Stomach (tissue), 4 donors: ENCODE data around the gene IFNGR1.

Experiments used
- POLR2A ChIP-seq, 4 donors: fragments of 450-650 bp; IDR thresholded peaks; one replicate each; pipeline ENCODE4 v1.6.1; 2016; ENCODE audit warnings: antibody characterized with exemption in 4 of 4, control low read depth in 2 of 4, mild to moderate bottlenecking in 1 of 4, moderate library complexity in 1 of 4
- TF ChIP-seq, protein P1 (sequence below), 7 experiments: fragments of 450-650 bp in 4 of 7; fragments of 200-600 bp in 3 of 7; sonication (generic) in 3 of 7; IDR thresholded peaks; one replicate each; pipeline ENCODE4 v1.5.1; 2016 to 2019; ENCODE audit warnings: antibody characterized with exemption in 7 of 7, control low read depth in 2 of 7, mild to moderate bottlenecking in 1 of 7

GRCh38 chr6:137213813-137214212 is 5.4 kb downstream of the IFNGR1 start:
- TF ChIP-seq, protein P1, sequence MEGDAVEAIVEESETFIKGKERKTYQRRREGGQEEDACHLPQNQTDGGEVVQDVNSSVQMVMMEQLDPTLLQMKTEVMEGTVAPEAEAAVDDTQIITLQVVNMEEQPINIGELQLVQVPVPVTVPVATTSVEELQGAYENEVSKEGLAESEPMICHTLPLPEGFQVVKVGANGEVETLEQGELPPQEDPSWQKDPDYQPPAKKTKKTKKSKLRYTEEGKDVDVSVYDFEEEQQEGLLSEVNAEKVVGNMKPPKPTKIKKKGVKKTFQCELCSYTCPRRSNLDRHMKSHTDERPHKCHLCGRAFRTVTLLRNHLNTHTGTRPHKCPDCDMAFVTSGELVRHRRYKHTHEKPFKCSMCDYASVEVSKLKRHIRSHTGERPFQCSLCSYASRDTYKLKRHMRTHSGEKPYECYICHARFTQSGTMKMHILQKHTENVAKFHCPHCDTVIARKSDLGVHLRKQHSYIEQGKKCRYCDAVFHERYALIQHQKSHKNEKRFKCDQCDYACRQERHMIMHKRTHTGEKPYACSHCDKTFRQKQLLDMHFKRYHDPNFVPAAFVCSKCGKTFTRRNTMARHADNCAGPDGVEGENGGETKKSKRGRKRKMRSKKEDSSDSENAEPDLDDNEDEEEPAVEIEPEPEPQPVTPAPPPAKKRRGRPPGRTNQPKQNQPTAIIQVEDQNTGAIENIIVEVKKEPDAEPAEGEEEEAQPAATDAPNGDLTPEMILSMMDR (IDR thresholded peaks at IDR 0.05) = no peak
- TF ChIP-seq POLR2A (IDR thresholded peaks at IDR 0.05) = no peak
